Small intestine (tissue), 7 donors: ENCODE results near the gene SLC17A7. TPM values are rescaled to one million over a fixed set of nuclear protein-coding genes. Genes with fewer than 3 reads are reported as not detected.

Source experiments
- DNase-seq, 2 donors: peaks; one replicate each; pipeline versions ENCODE4 v3.0.0 to v3.0.0-alpha.2; 2013
- FAIRE-seq: peaks from 2 replicates; lab custom pipeline; 2012; peaks lifted over from hg19 to GRCh38; lab: Jason Lieb, UNC
- H3K27ac ChIP-seq, 3 donors: one replicate each; pipeline ENCODE4 v1.5.1; 2013; ENCODE audit warnings: low read length in 2 of 3, mild to moderate bottlenecking in 2 of 3, control low read depth in 1 of 3, inconsistent platforms in 1 of 3, low read depth in 1 of 3, moderate library complexity in 1 of 3
- H3K27me3 ChIP-seq, 3 donors: one replicate each; pipeline ENCODE4 v1.6.1; 2013; ENCODE audit warnings: low read length in 3 of 3, inconsistent platforms in 1 of 3; ENCODE audit not compliant: control insufficient read depth in 3 of 3, insufficient read depth in 3 of 3
- H3K36me3 ChIP-seq, 3 donors: one replicate each; pipeline ENCODE4 v1.6.1; 2013; ENCODE audit warnings: low read length in 3 of 3, inconsistent platforms in 1 of 3, low read depth in 1 of 3, mild to moderate bottlenecking in 1 of 3, moderate library complexity in 1 of 3; ENCODE audit not compliant: control insufficient read depth in 3 of 3, insufficient read depth in 2 of 3
- H3K4me1 ChIP-seq, 3 donors: one replicate each; pipeline ENCODE4 v1.6.1; 2013; ENCODE audit warnings: low read length in 2 of 3, inconsistent platforms in 1 of 3, low read depth in 1 of 3, mild to moderate bottlenecking in 1 of 3, moderate library complexity in 1 of 3; ENCODE audit not compliant: control insufficient read depth in 3 of 3, insufficient read depth in 2 of 3
- H3K4me3 ChIP-seq, 3 donors: one replicate each; pipeline ENCODE4 v1.5.1; 2013; ENCODE audit warnings: low read length in 3 of 3, control low read depth in 1 of 3, inconsistent platforms in 1 of 3, low read depth in 1 of 3, mild to moderate bottlenecking in 1 of 3, moderate library complexity in 1 of 3
- H3K9me3 ChIP-seq, 2 donors: one replicate each; pipeline ENCODE4 v1.6.1; 2013; ENCODE audit warnings: low read depth in 1 of 2, low read length in 1 of 2; ENCODE audit not compliant: control insufficient read depth in 2 of 2, insufficient read depth in 1 of 2
- WGBS, 3 donors: extraction: QIAGEN DNeasy Blood & Tissue Kit; methylation state at CpG; one replicate each; pipeline ENCODE4 v1.1.7; 2013; 5-methylcytosine and 5-hydroxymethylcytosine counted together
- polyA plus RNA-seq, 4 donors: library from polyadenylated mRNA; stranded (reverse) in 3 of 4; unstranded in 1 of 4; fragments of 200-250 nt in 3 of 4; fragments of 120-200 nt in 1 of 4; gene quantifications; one replicate each; pipeline versions ENCODE4 v1.2.1 to v1.2.3, GENCODE V29; 2013
- donor health status: healthy with polysubstance abuse.
- donor health status: control.
- donor health status: control.
- donor health status: Bipolar disorder and iron deficiency.
- donor health status: healthy.

The SLC17A7 gene
- polyA plus RNA-seq, 4 donors: 0.09 to 1.1 (median 0.25) TPM

GRCh38 chr19:49438261-49438660, 3.1 kb downstream of the SLC17A7 start:
- FAIRE-seq (no peak), DNase-seq (no peak)
- no peaks in the 10 kb centered on the region for H3K36me3 ChIP-seq
- no peak overlapping the region for H3K4me3 ChIP-seq
- 12 to 19% (median 14%) methylated on average over 6 of the region's 6 CpGs for WGBS, 3 donors
- peaks cover 3 to 98% (median 51%) of the 10 kb centered on the region in 3 donors for H3K27me3 ChIP-seq
- no peaks in the 10 kb centered on the region for H3K9me3 ChIP-seq
- H3K27ac ChIP-seq: no peak overlapping the region
- no peaks in the 10 kb centered on the region for H3K4me1 ChIP-seq

DNA sequence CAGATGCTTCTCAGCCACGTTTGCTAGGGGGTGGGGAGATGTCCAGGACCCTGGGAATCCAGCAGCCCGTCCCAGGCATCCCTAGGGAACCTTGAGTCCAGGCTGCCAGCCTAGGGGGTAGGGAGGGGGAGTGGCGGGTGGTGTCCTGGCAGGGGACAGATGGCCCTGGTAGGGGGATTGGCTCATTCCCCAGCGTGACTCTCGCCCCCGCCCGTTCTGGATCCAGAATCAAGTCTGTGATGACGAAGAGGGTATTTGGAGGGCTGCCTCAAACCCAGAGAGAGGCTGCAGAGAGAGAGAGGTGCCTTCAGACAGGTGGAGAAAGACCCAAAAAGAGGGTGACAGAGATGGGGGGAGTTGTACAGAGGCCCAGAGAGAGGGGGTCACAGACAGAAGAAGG, 4.1 kb downstream of the SLC17A7 start:
- FAIRE-seq (no peak), DNase-seq (no peak)
- no peak overlapping the region for H3K27ac ChIP-seq
- H3K27me3 ChIP-seq: peaks cover 10 to 98% (median 58%) of the 10 kb centered on the region in 3 donors
- H3K36me3 ChIP-seq: no peaks in the 10 kb centered on the region
- H3K4me1 ChIP-seq: no peaks in the 10 kb centered on the region
- 11 to 33% (median 26%) methylated on average over 8 of the region's 8 CpGs for WGBS, 3 donors
- H3K4me3 ChIP-seq: no peak overlapping the region
- H3K9me3 ChIP-seq: no peaks in the 10 kb centered on the region

- 15 to 18% (median 16%) methylated on average over 38 to 42 of the region's 42 CpGs for WGBS, 3 donors
- no peak overlapping the region for H3K4me3 ChIP-seq
Measured at GRCh38 chr19:49436381-49437017, 4.8 kb downstream of the SLC17A7 start.

GRCh38 chr19:49435670-49436069, 5.7 kb downstream of the SLC17A7 start:
- Histone ChIP-seq H3K27me3 (peaks cover 9 to 100% (median 68%) of the 10 kb centered on the region in 3 donors), H3K27ac (no peak overlapping the region), H3K9me3 (peaks cover 0 to 8% of the 10 kb centered on the region in 2 donors), H3K36me3 (no peaks in the 10 kb centered on the region), H3K4me1 (no peaks in the 10 kb centered on the region), H3K4me3 (no peak overlapping the region)
- 74 to 86% (median 83%) methylated on average over 10 of the region's 10 CpGs for WGBS, 3 donors
- no peak for DNase-seq
- no peak for FAIRE-seq

More at GRCh38 chr19:49436381-49437017, 4.8 kb downstream of the SLC17A7 start:
- FAIRE-seq (no peak), DNase-seq (peak in 1 of 2 donors; percentile 24)
- no peaks in the 10 kb centered on the region for H3K4me1 ChIP-seq
- peaks cover 10 to 98% (median 61%) of the 10 kb centered on the region in 3 donors for H3K27me3 ChIP-seq
- no peaks in the 10 kb centered on the region for H3K36me3 ChIP-seq
- peaks cover 0 to 6% of the 10 kb centered on the region in 2 donors for H3K9me3 ChIP-seq
- H3K27ac ChIP-seq: no peak overlapping the region

DNA sequence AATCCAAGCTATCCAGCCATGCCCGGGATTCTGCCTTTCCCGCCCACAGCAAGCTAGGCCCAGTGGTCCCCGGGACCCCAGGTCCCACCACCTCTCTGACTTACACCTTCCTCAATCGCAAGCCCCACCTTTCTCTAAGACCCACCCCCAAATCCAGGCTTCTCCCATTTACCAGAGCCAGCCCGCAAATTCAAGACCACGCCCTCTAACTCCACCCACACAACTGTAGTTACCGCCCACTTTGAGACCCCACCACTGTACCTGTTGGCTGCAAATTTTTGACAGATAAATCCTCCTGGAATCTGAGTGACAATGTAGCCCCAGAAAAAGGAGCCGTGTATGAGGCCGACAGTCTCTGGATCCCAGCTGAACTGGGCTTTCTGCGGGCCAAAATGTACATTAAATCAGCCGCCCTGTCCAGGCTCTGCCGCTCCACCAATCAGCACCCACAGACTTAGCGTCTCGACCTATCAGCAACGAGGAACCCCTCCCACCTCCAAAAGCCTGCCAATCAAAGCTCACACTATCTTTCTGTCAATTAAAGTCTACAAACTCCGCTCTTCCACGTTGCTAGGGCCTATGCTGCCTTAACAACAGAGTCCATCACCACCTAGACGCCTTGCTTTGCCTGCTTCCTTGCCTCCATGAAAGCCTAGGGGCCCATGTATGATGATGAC, 6.3 kb downstream of the SLC17A7 start:
- Histone ChIP-seq H3K27ac (no peak overlapping the region), H3K4me1 (no peaks in the 10 kb centered on the region), H3K9me3 (peaks cover 0 to 8% of the 10 kb centered on the region in 2 donors), H3K36me3 (no peaks in the 10 kb centered on the region), H3K27me3 (peaks cover 7 to 99% (median 67%) of the 10 kb centered on the region in 3 donors), H3K4me3 (no peak overlapping the region)
- 74 to 84% (median 81%) methylated on average over 17 to 18 of the region's 18 CpGs for WGBS, 3 donors
- DNase-seq (no peak), FAIRE-seq (no peak)

- Histone ChIP-seq H3K9me3 (peaks cover 0 to 8% of the 10 kb centered on the region in 2 donors), H3K27ac (no peak overlapping the region), H3K4me3 (no peak overlapping the region), H3K27me3 (peaks cover 7 to 99% (median 67%) of the 10 kb centered on the region in 3 donors), H3K4me1 (no peaks in the 10 kb centered on the region), H3K36me3 (no peaks in the 10 kb centered on the region)
- 16 to 32% (median 19%) methylated on average over 30 to 31 of the region's 31 CpGs for WGBS, 3 donors
- DNase-seq: no peak
- FAIRE-seq: no peak
Measured at GRCh38 chr19:49433240-49433901, 8.0 kb downstream of the SLC17A7 start.

GRCh38 chr19:49432141-49433073, 8.9 kb downstream of the SLC17A7 start:
- Histone ChIP-seq H3K9me3 (peaks cover 0 to 11% of the 10 kb centered on the region in 2 donors), H3K27me3 (peaks cover 7 to 99% (median 66%) of the 10 kb centered on the region in 3 donors), H3K27ac (no peak overlapping the region), H3K4me3 (no peak overlapping the region), H3K4me1 (no peaks in the 10 kb centered on the region), H3K36me3 (no peaks in the 10 kb centered on the region)
- FAIRE-seq: no peak
- 9 to 15% (median 13%) methylated on average over 52 to 63 of the region's 63 CpGs for WGBS, 3 donors
- DNase-seq: peak in 1 of 2 donors; percentile 40
